Measurements from ENCODE around the gene NPAS3.

Gene NPAS3

DNA sequence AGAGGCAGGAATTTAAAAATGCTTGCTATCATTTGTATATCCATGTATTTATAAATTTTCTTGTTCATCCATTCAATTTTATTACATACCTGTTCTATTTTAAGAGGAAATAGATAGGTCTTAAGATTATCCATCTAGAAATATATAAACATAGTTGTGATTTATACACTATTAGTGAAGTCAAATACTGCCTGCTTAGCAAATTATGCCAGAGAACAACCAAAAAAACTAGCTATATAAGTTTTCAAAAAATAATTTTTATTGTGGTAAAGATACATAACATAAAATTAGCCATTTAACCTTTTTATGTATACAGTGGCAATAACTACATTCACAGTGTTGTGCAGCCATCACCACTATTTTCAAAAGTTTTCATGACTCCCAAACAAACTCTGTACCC, 237.3 kb downstream of the NPAS3 start:
- no peak for DNase-seq (ENCODE audit: low read depth in 2 of 2)

- DNase-seq (ENCODE audit: low read depth in 2 of 2): peak in 1 of 2 experiments; percentile 1
Measured at GRCh38 chr14:33184587-33184986, 245.9 kb downstream of the NPAS3 start.

- DNase-seq (ENCODE audit: low read depth in 2 of 2): no peak
Measured at GRCh38 chr14:33186656-33187055, 248.0 kb downstream of the NPAS3 start.

- DNase-seq (ENCODE audit: low read depth in 2 of 2): no peak
Measured at GRCh38 chr14:33188880-33189279, 250.2 kb downstream of the NPAS3 start.

- DNase-seq (ENCODE audit: low read depth in 2 of 2): no peak
Measured at GRCh38 chr14:33191855-33192254, 253.2 kb downstream of the NPAS3 start.

DNA sequence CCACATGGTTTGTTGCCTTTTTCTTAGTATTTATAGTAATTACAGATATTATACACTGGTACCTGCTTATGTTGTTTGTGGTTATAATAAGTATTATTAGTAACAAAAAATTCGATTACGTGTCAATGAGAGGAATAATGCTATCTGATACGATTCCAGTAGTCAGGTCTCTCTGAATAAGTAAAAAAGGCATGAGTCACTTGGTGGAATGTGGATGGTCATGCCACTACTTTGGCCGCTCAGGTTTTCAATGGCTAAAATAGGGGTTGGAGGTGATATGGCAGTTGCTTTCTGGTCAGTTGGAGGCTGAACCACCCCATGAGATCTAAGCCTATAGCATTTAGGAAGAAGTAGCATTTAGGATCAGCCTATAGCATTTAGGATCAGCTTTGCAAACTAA, 255.9 kb downstream of the NPAS3 start:
- DNase-seq (ENCODE audit: low read depth in 2 of 2): no peak

DNA sequence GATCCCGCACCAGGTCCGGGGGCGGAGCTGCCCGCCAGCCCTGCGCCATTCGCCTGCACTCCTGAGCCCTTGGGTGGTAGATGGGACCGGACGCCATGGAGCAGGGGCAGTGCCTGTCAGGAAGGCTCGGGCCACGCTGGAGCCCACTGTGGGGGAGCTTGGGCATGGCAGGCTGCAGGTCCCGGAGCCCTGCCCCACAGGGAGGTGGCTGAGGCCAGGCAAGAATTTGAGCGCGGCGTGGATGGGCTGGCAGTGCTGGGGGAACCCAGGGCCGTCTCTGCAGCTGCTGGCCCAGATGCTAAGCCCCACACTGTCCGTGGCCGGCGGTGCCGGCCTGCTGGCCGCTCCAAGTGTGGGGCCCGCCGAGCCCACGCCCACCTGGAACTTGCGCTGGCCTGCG, 260.0 kb downstream of the NPAS3 start:
- no peak for DNase-seq (ENCODE audit: low read depth in 2 of 2)

DNA sequence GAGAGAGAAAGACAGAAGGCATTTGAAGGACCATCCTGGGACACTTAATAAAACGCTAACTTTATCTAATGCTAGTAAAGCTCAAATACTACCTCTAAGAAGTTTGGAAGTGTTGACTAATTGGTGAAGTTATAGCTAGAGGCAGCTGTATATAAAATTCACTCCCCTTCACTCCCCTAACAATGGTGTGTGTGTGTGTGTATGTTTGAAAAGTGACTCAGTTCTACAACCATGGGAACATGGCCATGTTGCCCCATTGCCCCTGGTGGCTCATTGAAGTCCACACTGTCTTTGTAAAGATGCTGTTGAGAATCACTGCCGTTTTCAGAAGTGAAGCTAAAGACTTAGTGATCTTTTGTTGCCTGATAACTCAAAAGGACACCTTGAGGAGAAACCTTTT, 262.4 kb downstream of the NPAS3 start:
- no peak for DNase-seq (ENCODE audit: low read depth in 2 of 2)

DNA sequence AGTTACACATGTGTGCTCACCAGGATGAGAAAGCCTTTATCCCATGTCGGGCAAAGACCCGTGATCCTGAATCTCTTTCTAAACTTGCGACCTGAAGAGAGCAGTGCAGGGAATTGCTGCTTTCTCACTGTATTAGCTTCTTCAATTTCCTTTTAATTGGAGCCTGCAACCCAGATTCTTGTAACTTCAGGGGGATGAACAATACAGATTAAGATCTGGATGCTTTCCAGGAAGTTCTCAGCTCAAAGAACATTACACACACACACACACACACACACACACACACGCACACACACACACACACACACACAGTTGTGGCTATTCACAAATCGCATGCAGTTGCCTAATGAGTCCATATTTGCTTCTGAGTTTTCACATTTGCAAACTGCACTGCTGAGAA, 268.3 kb downstream of the NPAS3 start:
- no peak for DNase-seq (ENCODE audit: low read depth in 2 of 2)

DNA sequence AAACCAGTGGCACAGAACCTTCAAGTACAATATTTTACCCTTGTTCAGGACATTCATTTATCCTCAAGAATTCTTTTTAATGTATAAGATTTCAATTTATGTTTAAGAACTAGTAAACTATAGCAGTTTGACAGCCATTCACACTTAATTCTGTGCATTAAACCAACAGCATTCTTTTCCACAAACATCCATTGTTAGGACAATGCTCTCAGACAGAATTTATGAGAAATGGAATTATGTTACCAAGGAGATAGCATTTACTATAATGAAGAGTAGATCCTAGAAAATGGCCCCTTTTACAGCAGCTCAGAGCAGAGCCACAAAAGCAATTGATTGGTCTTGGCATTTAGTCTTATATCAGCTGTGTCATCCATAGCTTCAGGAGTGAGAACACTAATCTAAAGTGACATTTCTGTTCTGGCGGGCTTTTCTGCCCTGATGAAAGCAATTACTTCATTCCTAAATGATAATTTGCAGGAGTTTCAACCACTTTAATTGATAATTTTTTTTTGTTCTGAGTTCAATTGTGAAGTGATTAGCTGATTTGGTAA, 268.9 kb downstream of the NPAS3 start:
- DNase-seq (ENCODE audit: low read depth in 2 of 2): no peak

DNA sequence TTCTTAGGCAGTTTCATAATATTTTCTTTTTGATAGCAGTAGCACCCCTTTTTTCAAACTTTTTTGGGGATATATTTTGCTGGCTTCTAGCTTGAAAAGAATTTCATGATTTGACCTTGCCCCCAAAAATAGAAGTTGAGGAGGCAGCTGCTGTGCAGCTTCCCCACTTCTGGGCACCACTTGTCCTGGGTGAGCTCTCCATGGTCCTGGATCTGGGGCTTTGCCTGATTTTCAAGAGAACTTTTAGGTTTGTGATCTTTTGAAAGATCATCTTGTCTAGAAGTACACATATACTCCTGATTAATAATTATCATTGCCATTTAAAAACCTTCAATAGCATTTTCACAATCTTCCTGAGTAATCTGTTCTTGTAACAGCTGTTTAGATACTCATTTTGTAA, 271.6 kb downstream of the NPAS3 start:
- no peak for DNase-seq (ENCODE audit: low read depth in 2 of 2)

GRCh38 chr14:33218026-33218425, 279.3 kb downstream of the NPAS3 start:
- DNase-seq (ENCODE audit: low read depth in 2 of 2): no peak

DNA sequence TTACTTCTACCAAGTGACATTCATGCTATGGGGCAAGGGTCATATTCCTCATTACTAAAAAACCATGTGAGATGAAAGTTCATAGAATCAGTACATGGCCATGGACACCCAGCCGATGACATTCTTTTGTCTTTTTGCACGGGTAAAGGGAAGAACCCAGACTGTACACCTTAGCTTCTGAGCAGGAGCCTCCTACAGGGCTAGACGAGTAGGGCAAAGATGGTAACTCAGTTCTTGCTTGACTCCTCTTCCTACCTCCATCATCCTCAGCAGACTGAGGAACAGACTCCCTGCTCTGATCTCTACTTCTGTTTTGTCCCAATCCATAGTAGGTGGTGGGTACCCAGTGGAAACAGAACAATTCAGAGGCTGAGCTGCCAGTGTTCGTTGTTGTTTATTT, 281.3 kb downstream of the NPAS3 start:
- no peak for DNase-seq (ENCODE audit: low read depth in 2 of 2)

- no peak for DNase-seq (ENCODE audit: low read depth in 2 of 2)
Measured at GRCh38 chr14:33229269-33229929, 290.7 kb downstream of the NPAS3 start.

DNA sequence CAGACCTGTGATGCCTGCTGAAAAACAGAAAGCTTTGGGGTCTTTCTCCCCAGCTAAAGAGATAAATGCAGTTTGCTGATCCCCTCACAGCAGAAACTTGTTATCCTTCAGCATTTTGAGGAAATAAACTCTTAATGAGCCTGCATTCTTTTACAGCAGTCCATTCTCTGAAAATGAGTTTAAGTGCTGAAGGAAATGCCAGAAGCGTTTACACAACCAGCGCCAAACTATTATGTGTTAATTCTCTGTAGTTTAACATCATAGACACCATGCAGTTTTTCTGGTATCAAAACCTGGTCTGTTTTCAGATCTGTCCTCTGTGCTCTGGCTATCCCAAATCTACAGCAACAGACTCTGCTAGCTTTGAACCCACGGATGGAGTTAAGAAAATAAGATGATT, 291.3 kb downstream of the NPAS3 start:
- no peak for DNase-seq (ENCODE audit: low read depth in 2 of 2)

- DNase-seq (ENCODE audit: low read depth in 2 of 2): no peak
Measured at GRCh38 chr14:33232031-33232430, 293.4 kb downstream of the NPAS3 start.

GRCh38 chr14:33237115-33237740, 298.5 kb downstream of the NPAS3 start:
- DNase-seq (ENCODE audit: low read depth in 2 of 2): no peak

GRCh38 chr14:33239465-33239864, 300.8 kb downstream of the NPAS3 start:
- no peak for DNase-seq (ENCODE audit: low read depth in 2 of 2)

GRCh38 chr14:33240466-33240865, 301.8 kb downstream of the NPAS3 start:
- DNase-seq (ENCODE audit: low read depth in 2 of 2): no peak

DNA sequence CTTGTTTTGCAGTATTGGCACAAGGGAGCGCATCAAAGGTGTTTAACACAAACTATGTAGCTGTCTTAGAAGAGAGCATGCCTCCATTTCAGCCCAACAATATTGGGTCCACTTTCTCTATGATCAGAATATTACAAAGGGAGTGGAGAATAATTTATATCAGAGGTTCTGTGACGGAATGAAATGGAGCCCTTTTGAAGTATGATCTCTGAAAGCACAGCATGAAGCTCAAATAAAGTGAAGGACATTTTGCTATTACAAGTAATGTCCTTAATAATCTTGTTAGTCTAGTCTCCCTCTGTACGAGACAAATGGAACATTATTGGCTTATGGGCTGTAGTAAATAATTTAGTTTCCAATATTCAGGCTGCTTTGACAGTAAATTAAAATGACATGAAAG, 302.7 kb downstream of the NPAS3 start:
- DNase-seq (ENCODE audit: low read depth in 2 of 2): no peak

GRCh38 chr14:33249233-33249820, 310.6 kb downstream of the NPAS3 start:
- DNase-seq (ENCODE audit: low read depth in 2 of 2): no peak

- DNase-seq (ENCODE audit: low read depth in 2 of 2): no peak
Measured at GRCh38 chr14:33250963-33251362, 312.3 kb downstream of the NPAS3 start.

DNA sequence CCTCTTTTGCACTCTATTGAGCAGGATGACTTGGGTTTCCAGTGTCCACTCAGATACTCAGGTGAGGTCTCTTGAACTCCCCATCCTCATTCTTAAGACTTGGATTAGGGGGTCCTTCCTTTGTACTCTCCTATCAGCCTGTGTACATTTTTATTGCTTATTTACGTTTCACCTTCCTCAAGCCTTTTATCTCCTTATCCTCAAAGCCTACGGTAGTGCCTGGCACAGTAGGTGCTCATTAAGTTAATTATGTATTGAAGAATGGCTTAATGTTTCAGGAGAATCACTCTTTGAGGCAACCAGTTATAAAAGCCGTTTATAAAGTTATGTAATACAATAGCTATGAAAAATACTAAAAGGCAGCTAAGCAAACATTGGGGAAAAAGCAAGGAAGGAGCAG, 315.7 kb downstream of the NPAS3 start:
- no peak for DNase-seq (ENCODE audit: low read depth in 2 of 2)

Measured in fibroblast of skin of left biceps (primary cell).